Measurements from ENCODE around the gene CFAP97. TPM values are rescaled to one million over a fixed set of nuclear protein-coding genes. Genes with fewer than 3 reads are reported as not detected.

The CFAP97 gene
- total RNA-seq, 4 donors from 2014 or later, result 26.7 to 33.0 (median 30.9) TPM

DNA sequence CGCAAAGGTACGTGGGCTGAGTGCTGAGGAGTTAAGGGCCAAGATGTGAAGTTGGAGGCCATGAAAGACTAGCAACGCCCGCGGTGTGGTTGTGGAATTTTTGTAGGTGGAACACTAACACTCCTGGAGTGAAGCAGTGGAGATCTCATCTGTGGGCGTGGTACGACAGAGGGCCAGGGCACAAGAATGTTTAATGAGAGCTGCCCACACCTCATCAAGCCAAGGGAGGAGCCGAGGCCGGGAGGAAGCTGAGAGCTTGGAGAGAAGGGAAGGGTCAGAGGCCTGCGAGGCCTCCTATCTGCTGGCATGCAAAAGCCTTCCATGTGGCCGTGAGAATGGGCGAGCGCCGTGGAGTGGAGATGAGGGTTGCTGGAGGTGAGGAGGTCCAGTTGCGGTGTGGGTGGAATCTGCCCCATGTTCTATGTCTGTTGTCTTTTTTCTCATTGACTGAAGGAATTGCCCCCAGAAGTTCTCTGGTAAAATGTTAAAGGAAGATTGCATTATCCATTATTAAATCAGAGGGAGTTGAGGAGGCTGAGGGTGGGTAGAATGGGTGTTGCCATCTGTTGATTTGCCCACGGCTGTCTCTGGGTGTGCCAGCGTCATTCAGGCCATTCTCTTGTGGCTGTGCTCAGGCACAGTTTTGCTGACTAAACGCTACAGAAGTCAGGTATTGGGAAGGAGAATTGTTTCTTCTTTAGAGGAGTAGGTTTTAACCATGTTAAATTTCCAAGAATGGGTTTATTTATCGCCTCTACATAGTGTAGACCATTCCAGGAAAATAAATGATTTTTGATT, 25.4 kb upstream of the CFAP97 start:
- H3K9me3 ChIP-seq, result no peaks in the 10 kb centered on the region
- no peak overlapping the region for H3K27ac ChIP-seq
- no peak overlapping the region for H3K4me3 ChIP-seq
- TF ChIP-seq POLR2AphosphoS5 (IDR thresholded peaks at IDR 0.05) (no peak), POLR2A (IDR thresholded peaks at IDR 0.05) (no peak), EP300 (IDR thresholded peaks at IDR 0.05) (no peak)
- TF ChIP-seq, protein P1, sequence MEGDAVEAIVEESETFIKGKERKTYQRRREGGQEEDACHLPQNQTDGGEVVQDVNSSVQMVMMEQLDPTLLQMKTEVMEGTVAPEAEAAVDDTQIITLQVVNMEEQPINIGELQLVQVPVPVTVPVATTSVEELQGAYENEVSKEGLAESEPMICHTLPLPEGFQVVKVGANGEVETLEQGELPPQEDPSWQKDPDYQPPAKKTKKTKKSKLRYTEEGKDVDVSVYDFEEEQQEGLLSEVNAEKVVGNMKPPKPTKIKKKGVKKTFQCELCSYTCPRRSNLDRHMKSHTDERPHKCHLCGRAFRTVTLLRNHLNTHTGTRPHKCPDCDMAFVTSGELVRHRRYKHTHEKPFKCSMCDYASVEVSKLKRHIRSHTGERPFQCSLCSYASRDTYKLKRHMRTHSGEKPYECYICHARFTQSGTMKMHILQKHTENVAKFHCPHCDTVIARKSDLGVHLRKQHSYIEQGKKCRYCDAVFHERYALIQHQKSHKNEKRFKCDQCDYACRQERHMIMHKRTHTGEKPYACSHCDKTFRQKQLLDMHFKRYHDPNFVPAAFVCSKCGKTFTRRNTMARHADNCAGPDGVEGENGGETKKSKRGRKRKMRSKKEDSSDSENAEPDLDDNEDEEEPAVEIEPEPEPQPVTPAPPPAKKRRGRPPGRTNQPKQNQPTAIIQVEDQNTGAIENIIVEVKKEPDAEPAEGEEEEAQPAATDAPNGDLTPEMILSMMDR (IDR thresholded peaks at IDR 0.05), result no peak
- H3K36me3 ChIP-seq, result no peaks in the 10 kb centered on the region
- DNase-seq (ENCODE audit: low spot score in 2 of 2), result no peak
- H3K27me3 ChIP-seq, result no peaks in the 10 kb centered on the region
- no peaks in the 10 kb centered on the region for H3K4me1 ChIP-seq
- WGBS, result 80% methylated on average over 19 of the region's 19 CpGs

DNA sequence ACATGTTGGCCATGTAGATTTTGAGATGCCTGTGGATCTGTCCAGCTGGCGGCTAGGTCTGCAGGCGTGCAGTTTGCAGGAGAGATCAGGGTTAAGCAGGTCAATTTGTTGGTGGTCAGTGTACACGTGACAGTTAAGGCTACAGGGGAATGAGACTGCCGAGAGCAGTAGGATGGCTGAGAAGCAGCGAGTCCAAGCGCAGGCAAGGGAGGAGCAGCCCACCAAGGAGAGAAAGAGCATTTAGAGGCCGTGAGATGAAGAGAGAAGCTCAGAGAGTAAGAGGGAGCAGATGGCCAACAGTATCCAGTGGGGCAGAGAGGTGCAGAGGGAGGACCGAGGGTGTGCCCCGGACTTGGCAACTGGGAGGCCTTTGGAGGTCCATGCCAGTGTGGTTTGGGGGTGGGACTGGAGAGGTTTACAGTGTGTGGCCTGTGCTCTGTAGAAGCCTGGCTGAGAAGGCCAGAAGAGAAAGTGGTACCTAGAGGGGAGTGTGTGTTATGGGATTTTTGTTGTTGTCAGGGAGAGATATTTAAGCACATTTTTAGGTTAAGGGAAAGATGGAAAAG, 24.0 kb upstream of the CFAP97 start:
- H3K4me1 ChIP-seq, result no peaks in the 10 kb centered on the region
- H3K36me3 ChIP-seq, result no peaks in the 10 kb centered on the region
- 86% methylated on average over 9 of the region's 9 CpGs for WGBS
- no peak for TF ChIP-seq EP300 (IDR thresholded peaks at IDR 0.05)
- TF ChIP-seq POLR2AphosphoS5 (IDR thresholded peaks at IDR 0.05), result no peak
- TF ChIP-seq, protein P1 (IDR thresholded peaks at IDR 0.05), result no peak
- H3K4me3 ChIP-seq, result no peak overlapping the region
- H3K27me3 ChIP-seq, result no peaks in the 10 kb centered on the region
- H3K27ac ChIP-seq, result no peak overlapping the region
- no peak for DNase-seq (ENCODE audit: low spot score in 2 of 2)
- H3K9me3 ChIP-seq, result no peaks in the 10 kb centered on the region

DNA sequence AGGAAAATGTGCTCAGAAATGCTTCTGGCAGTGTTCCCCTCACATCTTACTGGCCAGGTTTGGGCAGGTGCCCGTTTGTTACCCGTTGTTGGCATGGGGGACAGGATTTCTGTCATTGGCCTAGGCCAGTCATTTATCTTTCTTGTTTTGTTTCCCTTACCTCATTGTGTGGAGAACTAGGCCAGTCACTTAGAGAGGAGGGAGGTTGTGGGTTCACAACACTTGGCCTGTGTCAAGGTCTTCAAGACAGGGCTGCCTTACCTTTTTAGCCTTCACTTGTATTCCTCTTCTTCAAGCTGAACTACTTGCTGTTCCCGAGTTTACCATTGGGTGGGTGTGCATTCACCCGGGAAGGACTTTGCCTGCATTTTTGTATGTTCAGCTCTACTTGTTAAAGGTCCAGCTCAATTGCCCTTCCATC, 23.3 kb upstream of the CFAP97 start:
- 48% methylated on average over 4 of the region's 4 CpGs for WGBS
- Histone ChIP-seq H3K27ac (no peak overlapping the region), H3K9me3 (no peaks in the 10 kb centered on the region), H3K36me3 (no peaks in the 10 kb centered on the region), H3K4me3 (no peak overlapping the region), H3K27me3 (no peaks in the 10 kb centered on the region), H3K4me1 (no peaks in the 10 kb centered on the region)
- TF ChIP-seq, protein P1 (IDR thresholded peaks at IDR 0.05), result no peak
- no peak for TF ChIP-seq EP300 (IDR thresholded peaks at IDR 0.05)
- no peak for TF ChIP-seq POLR2AphosphoS5 (IDR thresholded peaks at IDR 0.05)
- TF ChIP-seq POLR2A (IDR thresholded peaks at IDR 0.05), result no peak
- no peak for DNase-seq (ENCODE audit: low spot score in 2 of 2)

DNA sequence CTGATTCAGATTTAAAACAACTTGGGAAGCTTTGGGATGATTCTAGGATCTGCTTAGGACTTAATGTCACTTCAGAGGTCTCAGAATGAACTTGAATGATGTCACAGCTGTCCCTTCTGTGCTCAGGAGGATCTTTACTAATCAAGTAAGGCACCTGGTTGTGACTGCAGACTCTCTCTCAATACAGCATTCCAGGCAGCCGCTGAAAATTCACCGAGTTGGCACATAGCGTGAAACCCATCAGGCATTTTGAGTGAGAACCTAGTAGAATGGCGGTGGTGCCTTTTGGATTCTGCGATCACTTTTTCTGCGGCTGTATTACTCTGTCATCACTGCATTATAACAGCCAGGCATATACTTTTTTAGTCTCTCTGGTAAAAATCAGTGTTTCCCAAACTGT, 22.1 kb upstream of the CFAP97 start:
- WGBS, result 98% methylated on average over 6 of the region's 6 CpGs
- H3K9me3 ChIP-seq, result no peaks in the 10 kb centered on the region
- no peak overlapping the region for H3K27ac ChIP-seq
- H3K36me3 ChIP-seq, result no peaks in the 10 kb centered on the region
- H3K27me3 ChIP-seq, result no peaks in the 10 kb centered on the region
- no peak overlapping the region for H3K4me3 ChIP-seq
- DNase-seq (ENCODE audit: low spot score in 2 of 2), result no peak
- no peaks in the 10 kb centered on the region for H3K4me1 ChIP-seq
- TF ChIP-seq POLR2AphosphoS5 (IDR thresholded peaks at IDR 0.05), result no peak
- TF ChIP-seq EP300 (IDR thresholded peaks at IDR 0.05), result no peak
- TF ChIP-seq, protein P1 (IDR thresholded peaks at IDR 0.05), result no peak

DNA sequence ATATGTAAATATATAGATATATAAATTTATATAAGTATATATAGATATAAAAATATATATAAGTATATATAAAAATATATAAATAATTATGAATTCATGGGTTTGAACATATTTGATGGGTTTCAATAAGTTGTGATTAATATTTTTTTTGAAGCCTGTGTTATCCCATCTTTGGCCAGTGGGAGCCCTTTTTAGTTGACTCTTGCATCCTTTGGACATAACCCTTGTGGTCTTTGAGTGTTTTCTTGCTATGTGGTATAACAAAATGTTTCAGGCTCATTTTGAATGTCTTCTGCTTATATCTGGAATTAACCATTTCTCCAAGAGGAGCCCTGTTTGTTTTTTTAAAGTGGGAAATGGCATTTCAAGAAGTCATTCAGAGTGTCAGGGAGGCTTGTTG, 20.8 kb upstream of the CFAP97 start:
- Histone ChIP-seq H3K27me3 (no peaks in the 10 kb centered on the region), H3K36me3 (no peaks in the 10 kb centered on the region), H3K9me3 (no peaks in the 10 kb centered on the region), H3K4me3 (no peak overlapping the region), H3K4me1 (no peaks in the 10 kb centered on the region), H3K27ac (no peak overlapping the region)
- no peak for TF ChIP-seq POLR2A (IDR thresholded peaks at IDR 0.05)
- no peak for TF ChIP-seq EP300 (IDR thresholded peaks at IDR 0.05)
- no peak for TF ChIP-seq POLR2AphosphoS5 (IDR thresholded peaks at IDR 0.05)
- TF ChIP-seq, protein P1 (IDR thresholded peaks at IDR 0.05), result no peak
- no peak for DNase-seq (ENCODE audit: low spot score in 2 of 2)
